Activated naive CD8-positive, alpha-beta T cell treated with anti-CD3 and anti-CD28 coated beads, Interleukin-2, amount 10 ng/mL, durations not matched to agents 7 days and 5 days (primary cell): ENCODE measurements around the gene ZNF550. TPM values are rescaled to one million over a fixed set of nuclear protein-coding genes. Genes with fewer than 3 reads are reported as not detected.
A peak's percentile ranks its signal among the peaks of the same experiment; 100 is the strongest.
"Not testable (repeated sequence)": the region's sequence is repeated elsewhere in the genome, so short reads cannot be mapped to it uniquely, and the experiment has no call there.

Experiments
- ATAC-seq: fragments of 150-1000 bp; cut with Tn5 transposase; one replicate; pipeline ENCODE4 v1.10.0; 2021; ENCODE audit warnings: low read depth, moderate library complexity
- POLR2A ChIA-PET: fragments of 350-600 bp; sonication (Branson Sonifier 250); formaldehyde crosslinking; loops from one replicate; lab custom pipeline; 2021; ENCODE audit warnings: antibody characterized with exemption; lab: Charles Lee
- DNase-seq: peaks from one replicate; pipeline ENCODE4 v3.0.0; 2021
- H3K27ac Mint-ChIP-seq: one replicate; pipeline ENCODE4 v1.8.0; 2022; ENCODE audit warnings: mild to moderate bottlenecking, mixed read lengths
- H3K27me3 Mint-ChIP-seq: one replicate; pipeline ENCODE4 v1.8.0; 2022; ENCODE audit warnings: mild to moderate bottlenecking, moderate library complexity, mixed read lengths
- H3K36me3 Mint-ChIP-seq: one replicate; pipeline ENCODE4 v1.8.0; 2021; ENCODE audit warnings: mild to moderate bottlenecking, mixed read lengths
- H3K4me1 Mint-ChIP-seq: one replicate; pipeline ENCODE4 v1.8.0; 2021; ENCODE audit warnings: mixed read lengths
- H3K4me3 Mint-ChIP-seq: one replicate; pipeline ENCODE4 v1.8.0; 2022; ENCODE audit warnings: mild to moderate bottlenecking, moderate library complexity, mixed read lengths
- H3K9me3 Mint-ChIP-seq: one replicate; pipeline ENCODE4 v1.8.0; 2021; ENCODE audit warnings: mixed read lengths
- total RNA-seq, 2 experiments: library from RNA; stranded (reverse); gene quantifications; one replicate each; pipeline ENCODE4 v1.2.3, GENCODE V29; 2021

ZNF550 gene
- total RNA-seq, 2 experiments from 2014 or later, result 27.7 to 27.9 TPM

DNA sequence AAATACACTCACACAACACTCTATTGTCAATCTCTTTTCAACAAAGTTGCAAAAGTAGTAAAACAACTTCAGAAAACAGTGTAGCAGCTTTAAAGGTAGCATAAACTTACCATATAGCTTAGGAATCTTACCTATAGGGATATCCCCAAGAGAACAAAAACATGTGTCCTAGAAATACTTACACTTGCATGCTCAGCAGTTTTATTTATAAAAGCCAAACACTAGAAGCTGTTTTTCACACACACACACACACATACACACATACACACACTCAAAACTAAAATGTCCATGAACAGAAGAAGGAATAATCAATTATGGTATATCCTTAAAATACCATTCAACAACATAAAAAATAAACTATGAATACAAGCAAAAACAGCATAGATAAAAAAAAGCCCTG lies 48.2 kb downstream of the ZNF550 start:
- Mint-ChIP-seq H3K36me3 (peaks cover 79% of the 10 kb centered on the region), H3K27ac (no peak overlapping the region), H3K27me3 (no peaks in the 10 kb centered on the region), H3K4me1 (no peaks in the 10 kb centered on the region), H3K9me3 (peaks cover 43% of the 10 kb centered on the region), H3K4me3 (no peak overlapping the region)
- DNase-seq (no peak), ATAC-seq (no peak)
- POLR2A ChIA-PET, result no interaction called here

DNA sequence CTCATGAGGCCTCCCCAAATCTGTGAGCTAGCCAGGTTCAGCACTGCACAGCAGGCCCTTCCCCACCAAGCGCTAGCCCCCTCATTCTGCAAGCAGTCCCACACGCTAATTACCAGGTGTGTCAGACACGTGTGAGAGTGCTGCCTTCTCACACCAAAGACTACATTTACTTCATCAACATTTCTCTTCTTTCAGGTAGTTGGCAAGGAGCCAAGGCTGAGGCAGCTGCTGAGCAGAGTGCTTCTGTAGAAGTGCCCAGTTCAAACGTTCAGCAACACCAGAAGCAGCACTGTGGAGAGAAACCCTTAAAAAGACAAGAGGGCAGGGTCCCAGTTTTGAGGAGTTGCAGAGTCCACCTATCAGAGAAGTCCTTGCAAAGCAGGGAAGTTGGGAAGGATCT lies 53.5 kb downstream of the ZNF550 start:
- peak overlapping the region; percentile 21 for H3K27ac Mint-ChIP-seq
- POLR2A ChIA-PET, result no interaction called here
- no peak for ATAC-seq
- H3K4me3 Mint-ChIP-seq, result no peak overlapping the region
- H3K27me3 Mint-ChIP-seq, result no peaks in the 10 kb centered on the region
- peaks cover 85% of the 10 kb centered on the region for H3K36me3 Mint-ChIP-seq
- H3K9me3 Mint-ChIP-seq, result peaks cover 43% of the 10 kb centered on the region
- H3K4me1 Mint-ChIP-seq, result peaks cover 2% of the 10 kb centered on the region
- DNase-seq, result no peak

DNA sequence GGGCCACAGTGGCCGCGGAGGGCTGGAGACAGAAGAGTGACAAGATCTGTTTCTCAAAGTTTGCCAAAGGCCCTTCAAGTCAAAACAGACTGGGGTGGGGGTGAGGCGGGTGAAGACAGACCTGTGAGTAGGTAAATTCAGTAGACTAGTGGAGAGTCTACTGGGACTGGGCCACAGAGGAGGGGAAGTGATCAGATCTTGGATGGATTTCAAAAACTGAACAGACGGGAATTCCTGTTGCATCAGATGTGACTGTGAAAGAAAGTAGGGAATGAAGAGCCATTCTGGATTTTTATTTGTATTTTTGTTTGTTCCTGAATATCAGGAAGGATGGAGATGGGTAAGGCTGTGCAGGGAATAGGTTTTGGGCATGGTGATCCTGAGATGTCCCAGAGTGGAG lies 59.3 kb downstream of the ZNF550 start:
- Mint-ChIP-seq H3K4me3 (peak overlapping the region; percentile 95), H3K36me3 (peaks cover 50% of the 10 kb centered on the region), H3K4me1 (peaks cover 17% of the 10 kb centered on the region), H3K27ac (peak overlapping the region; percentile 84), H3K9me3 (peaks cover 31% of the 10 kb centered on the region)
- ATAC-seq, DNase-seq, H3K27me3 Mint-ChIP-seq: not testable (repeated sequence)
- POLR2A ChIA-PET, result interaction anchor here (0.7 to 2.0 kb wide), 4 partner anchors 13 to 133 kb away, joined by 4 read pairs; partner anchors contain the start of genes ZNF211, ZNF416, ZNF419 and ZNF772

DNA sequence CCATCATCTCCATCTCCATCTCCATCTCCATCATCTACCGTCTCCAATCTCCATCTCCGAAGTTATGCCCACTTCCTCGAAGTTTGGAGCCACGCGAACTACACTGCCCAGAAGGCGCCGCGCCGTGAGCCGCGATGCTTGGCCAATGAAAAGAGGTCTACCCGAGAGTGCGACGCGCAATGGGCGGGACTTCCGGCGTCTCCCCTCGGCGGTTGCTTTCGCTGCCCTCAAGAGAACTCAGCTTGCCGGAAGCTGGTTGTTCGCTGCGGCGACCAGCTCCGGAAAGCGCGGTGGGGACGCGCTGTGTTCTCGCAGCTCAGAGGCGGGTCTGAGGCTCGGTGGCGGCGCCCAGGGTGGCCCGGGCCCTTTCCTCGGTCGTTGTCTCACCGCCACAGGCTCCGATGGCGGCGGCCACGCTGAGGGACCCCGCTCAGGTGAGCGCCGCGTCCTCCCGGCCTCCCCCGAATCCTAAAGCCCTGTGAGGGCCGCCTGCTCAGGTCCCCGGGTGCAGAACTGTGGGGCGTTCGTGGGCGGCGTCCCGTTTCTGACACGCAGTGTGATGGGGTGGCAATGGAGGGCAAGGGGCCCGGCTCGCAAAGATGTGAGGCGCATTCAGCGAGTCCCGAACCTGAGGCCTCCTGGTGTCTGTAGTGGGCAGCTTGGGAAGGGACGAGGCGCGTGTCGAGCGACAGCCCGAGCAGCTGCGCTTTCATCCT lies 59.8 kb downstream of the ZNF550 start, which contains the start of gene ZNF773:
TSS of gene ZNF773 (plus strand) at position 259 of the 716 bp plus-strand sequence. CDS start at position 402, 143 bp downstream.
- DNase-seq (peak; percentile 96), ATAC-seq (peak; percentile 95)
- Mint-ChIP-seq H3K27ac (peak within 1 kb of the TSS; percentile 97), H3K4me1 (peaks cover 17% of the 10 kb centered on the region), H3K9me3 (peaks cover 31% of the 10 kb centered on the region), H3K4me3 (peak within 1 kb of the TSS; percentile 95), H3K36me3 (peaks cover 51% of the 10 kb centered on the region)
- H3K27me3 Mint-ChIP-seq, result not testable (repeated sequence)
- POLR2A ChIA-PET, result interaction anchor here (0.5 to 2.0 kb wide), 6 partner anchors 12 to 139 kb away, joined by 3 to 7 read pairs (median 4); partner anchors contain the start of genes ZNF211, ZNF416, ZNF419 and ZNF772

DNA sequence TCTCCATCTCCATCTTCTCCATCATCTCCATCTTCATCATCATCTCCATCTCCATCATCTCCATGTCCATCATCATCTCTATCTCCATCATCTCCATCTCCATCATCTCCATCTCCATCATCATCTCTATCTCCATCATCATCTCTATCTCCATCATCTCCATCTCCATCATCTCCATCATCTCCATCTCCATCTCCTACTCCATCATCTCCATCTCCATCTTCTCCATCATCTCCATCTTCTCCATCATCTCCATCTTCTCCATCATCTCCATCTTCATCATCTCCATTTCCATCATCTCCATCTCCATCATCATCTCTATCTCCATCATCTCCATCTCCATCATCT lies 60.4 kb downstream of the ZNF550 start:
- peak overlapping the region; percentile 95 for H3K4me3 Mint-ChIP-seq
- H3K9me3 Mint-ChIP-seq, result peaks cover 33% of the 10 kb centered on the region
- not testable (repeated sequence) for ATAC-seq, DNase-seq, H3K27me3 Mint-ChIP-seq
- peak overlapping the region; percentile 97 for H3K27ac Mint-ChIP-seq
- POLR2A ChIA-PET, result interaction anchor here (0.5 to 2.0 kb wide), 5 partner anchors 13 to 140 kb away, joined by 3 to 7 read pairs (median 4); partner anchors contain the start of genes ZNF211, ZNF416 and ZNF772
- peaks cover 17% of the 10 kb centered on the region for H3K4me1 Mint-ChIP-seq
- H3K36me3 Mint-ChIP-seq, result peaks cover 51% of the 10 kb centered on the region

DNA sequence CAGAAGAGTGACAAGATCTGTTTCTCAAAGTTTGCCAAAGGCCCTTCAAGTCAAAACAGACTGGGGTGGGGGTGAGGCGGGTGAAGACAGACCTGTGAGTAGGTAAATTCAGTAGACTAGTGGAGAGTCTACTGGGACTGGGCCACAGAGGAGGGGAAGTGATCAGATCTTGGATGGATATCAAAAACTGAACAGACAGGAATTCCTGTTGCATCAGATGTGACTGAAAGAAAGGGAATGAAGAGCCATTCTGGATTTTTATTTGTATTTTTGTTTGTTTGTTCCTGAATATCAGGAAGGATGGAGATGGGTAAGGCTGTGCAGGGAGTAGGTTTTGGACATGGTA lies 71.4 kb downstream of the ZNF550 start:
- Mint-ChIP-seq H3K9me3 (peaks cover 36% of the 10 kb centered on the region), H3K36me3 (peaks cover 54% of the 10 kb centered on the region), H3K4me1 (peaks cover 13% of the 10 kb centered on the region), H3K4me3 (peak overlapping the region; percentile 82), H3K27ac (peak overlapping the region; percentile 72)
- POLR2A ChIA-PET, result interaction anchor here (0.6 kb wide), 1 partner anchor 893 kb away, joined by 9 read pairs; the partner anchor contains the start of gene ZNF71
- not testable (repeated sequence) for ATAC-seq, H3K27me3 Mint-ChIP-seq, DNase-seq

DNA sequence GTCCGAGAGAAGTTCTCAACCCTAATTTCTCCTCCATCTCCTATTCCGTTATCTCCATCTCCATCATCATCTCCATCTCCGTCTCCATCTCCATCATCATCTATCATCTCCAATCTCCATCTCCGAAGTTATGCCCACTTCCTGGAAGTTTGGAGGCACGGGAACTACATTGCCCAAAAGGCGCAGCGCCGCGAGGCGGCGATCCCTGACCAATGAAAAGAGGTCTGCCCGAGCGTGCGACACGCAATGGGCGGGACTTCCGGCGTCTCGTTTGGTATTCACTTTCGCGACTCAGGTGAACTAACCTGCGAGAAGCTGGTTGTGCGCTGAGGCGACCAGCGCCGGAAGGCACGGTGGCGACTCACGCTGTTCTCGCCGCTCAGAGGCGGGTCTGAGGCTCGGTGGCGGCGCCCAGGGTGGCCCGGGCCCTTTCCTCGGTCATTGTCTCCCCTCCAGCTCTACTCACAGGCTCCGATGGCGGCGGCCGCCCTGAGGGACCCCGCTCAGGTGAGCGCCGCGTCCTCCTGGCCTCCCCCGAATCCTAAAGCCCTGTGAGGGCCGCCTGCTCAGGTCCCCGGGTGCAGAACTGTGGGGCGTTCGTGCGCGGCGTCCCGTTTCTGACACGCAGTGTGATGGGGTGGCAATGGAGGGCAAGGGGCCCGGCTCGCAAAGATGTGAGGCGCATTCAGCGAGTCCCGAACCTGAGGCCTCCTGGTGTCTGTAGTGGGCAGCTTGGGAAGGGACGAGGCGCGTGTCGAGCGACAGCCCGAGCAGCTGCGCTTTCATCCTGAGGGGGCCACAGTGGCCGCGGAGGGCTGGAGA lies 72.0 kb downstream of the ZNF550 start, which contains the start of gene ZNF419:
TSS of gene ZNF419 (plus strand) at position 274 of the 822 bp plus-strand sequence. CDS start at position 475, 201 bp downstream.
- DNase-seq (peak; percentile 91), ATAC-seq (peak; percentile 92)
- Mint-ChIP-seq H3K27ac (peak within 1 kb of the TSS; percentile 81), H3K36me3 (peaks cover 49% of the 10 kb centered on the region), H3K4me3 (peak within 1 kb of the TSS; percentile 82), H3K4me1 (peaks cover 13% of the 10 kb centered on the region), H3K9me3 (peaks cover 32% of the 10 kb centered on the region)
- H3K27me3 Mint-ChIP-seq, result not testable (repeated sequence)
- POLR2A ChIA-PET, result interaction anchor here (0.6 to 0.9 kb wide), 3 partner anchors 12 to 893 kb away, joined by 4 to 9 read pairs (median 4); partner anchors contain the start of genes ZNF71 and ZNF773

Other genes starting within 250 kb of the ZNF550 start
- 10 to 100 TPM; 11.8 to 12.5 TPM for gene ZNF543, start 239.4 kb downstream of the ZNF550 start, total RNA-seq
- gene ZNF304, start 208.6 kb downstream of the ZNF550 start, total RNA-seq, result 10 to 100 TPM; 15.3 to 15.4 TPM
- 10 to 100 TPM; 13.2 to 13.6 TPM for gene TRAPPC2B, start 196.3 kb downstream of the ZNF550 start, total RNA-seq
- gene ZNF547, start 196.3 kb downstream of the ZNF550 start, total RNA-seq, result 1 to 10 TPM; 6.7 to 7.8 TPM
- gene ZNF548, start 170.0 kb downstream of the ZNF550 start, total RNA-seq, result 10 to 100 TPM; 50.2 to 55.0 TPM
- gene ZNF17, start 148.7 kb downstream of the ZNF550 start, total RNA-seq, result 10 to 100 TPM; 19.0 to 24.9 TPM
- gene ZNF749, start 124.5 kb downstream of the ZNF550 start, total RNA-seq, result 10 to 100 TPM; 14.7 to 17.9 TPM
- under 1 TPM; 0.68 to 0.80 TPM for gene VN1R1, start 102.7 kb downstream of the ZNF550 start, total RNA-seq
- gene ZNF772, start 82.3 kb downstream of the ZNF550 start, total RNA-seq, result 10 to 100 TPM; 13.7 to 13.8 TPM
- 10 to 100 TPM; 19.3 to 21.1 TPM for gene ZNF419, start 72.1 kb downstream of the ZNF550 start, total RNA-seq
- 10 to 100 TPM; 15.7 to 15.9 TPM for gene ZNF773, start 59.9 kb downstream of the ZNF550 start, total RNA-seq
- gene ZNF549, start 32.5 kb downstream of the ZNF550 start, total RNA-seq, result 10 to 100 TPM; 13.6 to 13.8 TPM
- 10 to 100 TPM in 1 of 2 experiments, 1 to 10 TPM in 1; 10.0 to 10.5 TPM for gene ZNF416, start 19.0 kb upstream of the ZNF550 start, total RNA-seq
- 10 to 100 TPM; 17.9 TPM for gene ZIK1, start 24.3 kb upstream of the ZNF550 start, total RNA-seq
- gene ZNF530, start 40.0 kb upstream of the ZNF550 start, total RNA-seq, result 10 to 100 TPM; 14.0 to 14.2 TPM
- gene ZNF134, start 54.4 kb upstream of the ZNF550 start, total RNA-seq, result 10 to 100 TPM; 29.7 to 34.3 TPM
- 10 to 100 TPM; 30.6 to 33.6 TPM for gene ZNF211, start 73.3 kb upstream of the ZNF550 start, total RNA-seq
- gene ZSCAN4, start 109.1 kb upstream of the ZNF550 start, total RNA-seq, result not detected
- gene ZNF551, start 122.1 kb upstream of the ZNF550 start, total RNA-seq, result 10 to 100 TPM; 18.1 to 21.3 TPM
- gene ZNF154, start 149.3 kb upstream of the ZNF550 start, total RNA-seq, result 10 to 100 TPM; 14.9 to 17.3 TPM
- gene ZNF671, start 167.8 kb upstream of the ZNF550 start, total RNA-seq, result 10 to 100 TPM; 22.4 to 23.7 TPM
- gene ZNF776, start 187.0 kb upstream of the ZNF550 start, total RNA-seq, result 10 to 100 TPM; 27.9 to 29.0 TPM
- gene ZNF586, start 209.8 kb upstream of the ZNF550 start, total RNA-seq, result 10 to 100 TPM; 29.0 to 29.2 TPM